Dermis microvascular lymphatic vessel endothelial cell (primary cell): ENCODE measurements around the gene DNAJC9. TPM values are rescaled to one million over a fixed set of nuclear protein-coding genes. Genes with fewer than 3 reads are reported as not detected.

Source experiments
- total RNA-seq: library from RNA; depleted of rRNA; stranded (reverse); fragments of >200 nt; gene quantifications from 2 replicates; pipeline ENCODE4 v1.2.1, GENCODE V29; 2014

DNAJC9 gene
- total RNA-seq, 1 donor from 2014 or later: 30.8 TPM

Other genes with a start within 250 kb of the DNAJC9 start
- 50.7 and 55.7 TPM in 2 replicates for gene P4HA1, start 150.4 kb downstream of the DNAJC9 start, total RNA-seq
- 1.0 and 1.3 TPM in 2 replicates for gene NUDT13, start 136.8 kb downstream of the DNAJC9 start, total RNA-seq
- 19.1 and 21.6 TPM in 2 replicates for gene ECD, start 79.2 kb downstream of the DNAJC9 start, total RNA-seq
- 19.6 and 25.5 TPM in 2 replicates for gene FAM149B1, start 79.1 kb downstream of the DNAJC9 start, total RNA-seq
- gene MRPS16, start 5.4 kb upstream of the DNAJC9 start, total RNA-seq: 60.8 and 62.6 TPM in 2 replicates
- gene CFAP70, start 111.6 kb upstream of the DNAJC9 start, total RNA-seq: 0.13 and 0.26 TPM in 2 replicates
- gene ANXA7, start 166.8 kb upstream of the DNAJC9 start, total RNA-seq: 89.6 and 101 TPM in 2 replicates
- 0.39 and 0.63 TPM in 2 replicates for gene MSS51, start 186.3 kb upstream of the DNAJC9 start, total RNA-seq
- 7.2 and 11.4 TPM in 2 replicates for gene PPP3CB, start 248.8 kb upstream of the DNAJC9 start, total RNA-seq